ENCODE results near the gene BAD.

DNA sequence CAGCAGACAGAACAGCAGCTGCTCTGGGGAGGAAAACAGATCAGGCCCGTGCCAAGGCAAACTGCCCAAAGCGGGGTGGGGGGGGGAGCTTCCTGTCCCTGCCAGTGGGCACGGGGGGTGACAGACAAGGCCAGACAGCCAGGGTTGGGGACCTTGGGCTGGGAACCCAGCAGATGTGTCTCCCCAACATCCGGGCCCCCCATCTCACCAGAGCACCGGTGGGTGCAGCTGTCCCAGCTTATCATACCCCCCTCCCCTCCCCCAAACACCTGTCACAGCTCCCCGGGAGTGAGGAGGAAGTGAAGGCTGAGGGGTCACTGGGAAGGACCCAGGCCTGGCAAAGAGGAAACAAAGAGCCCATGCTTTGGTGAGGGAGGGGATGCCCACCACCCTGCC lies 39.1 kb downstream of the BAD start:
- TF ChIP-seq POLR2A (IDR thresholded peaks at IDR 0.05; ENCODE audit: extremely low read depth, insufficient read length) = no peak
- TF ChIP-seq, protein P1, sequence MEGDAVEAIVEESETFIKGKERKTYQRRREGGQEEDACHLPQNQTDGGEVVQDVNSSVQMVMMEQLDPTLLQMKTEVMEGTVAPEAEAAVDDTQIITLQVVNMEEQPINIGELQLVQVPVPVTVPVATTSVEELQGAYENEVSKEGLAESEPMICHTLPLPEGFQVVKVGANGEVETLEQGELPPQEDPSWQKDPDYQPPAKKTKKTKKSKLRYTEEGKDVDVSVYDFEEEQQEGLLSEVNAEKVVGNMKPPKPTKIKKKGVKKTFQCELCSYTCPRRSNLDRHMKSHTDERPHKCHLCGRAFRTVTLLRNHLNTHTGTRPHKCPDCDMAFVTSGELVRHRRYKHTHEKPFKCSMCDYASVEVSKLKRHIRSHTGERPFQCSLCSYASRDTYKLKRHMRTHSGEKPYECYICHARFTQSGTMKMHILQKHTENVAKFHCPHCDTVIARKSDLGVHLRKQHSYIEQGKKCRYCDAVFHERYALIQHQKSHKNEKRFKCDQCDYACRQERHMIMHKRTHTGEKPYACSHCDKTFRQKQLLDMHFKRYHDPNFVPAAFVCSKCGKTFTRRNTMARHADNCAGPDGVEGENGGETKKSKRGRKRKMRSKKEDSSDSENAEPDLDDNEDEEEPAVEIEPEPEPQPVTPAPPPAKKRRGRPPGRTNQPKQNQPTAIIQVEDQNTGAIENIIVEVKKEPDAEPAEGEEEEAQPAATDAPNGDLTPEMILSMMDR (IDR thresholded peaks at IDR 0.05; ENCODE audit: low read depth, low read length) = no peak
- TF ChIP-seq, protein P2, sequence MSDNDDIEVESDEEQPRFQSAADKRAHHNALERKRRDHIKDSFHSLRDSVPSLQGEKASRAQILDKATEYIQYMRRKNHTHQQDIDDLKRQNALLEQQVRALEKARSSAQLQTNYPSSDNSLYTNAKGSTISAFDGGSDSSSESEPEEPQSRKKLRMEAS (IDR thresholded peaks at IDR 0.05; ENCODE audit: low read depth, low read length) = no peak; the same call in 1 of the 2 replicates
